Thyroid gland (tissue), 4 donors: Measurements from ENCODE around the gene PARD3B. TPM values are rescaled to one million over a fixed set of nuclear protein-coding genes. Genes with fewer than 3 reads are reported as not detected.

Experiments used
- DNase-seq, 2 donors: peaks; one replicate each; pipeline ENCODE4 v3.0.0-alpha.2; 2019
- H3K27ac ChIP-seq, 3 donors: fragments of 200-600 bp; sonication (generic); 1 replicate in 2 of 3; 2 replicates in 1 of 3; pipeline ENCODE4 v1.5.1; 2016 to 2019; ENCODE audit warnings: mild to moderate bottlenecking in 1 of 3, moderate library complexity in 1 of 3
- H3K27me3 ChIP-seq: fragments of 200-600 bp; sonication (generic); one replicate; pipeline ENCODE4 v1.5.1; 2019
- H3K36me3 ChIP-seq, 2 donors: fragments of 200-600 bp; sonication (generic); one replicate each; pipeline ENCODE4 v1.5.1; 2016 to 2019
- H3K4me1 ChIP-seq, 2 donors: fragments of 200-600 bp; sonication (generic); one replicate each; pipeline ENCODE4 v1.5.1; 2017 to 2019
- H3K4me3 ChIP-seq, 3 donors: fragments of 200-600 bp; sonication (generic); replicated peaks in 1 of 3; 1 replicate in 2 of 3; 2 replicates in 1 of 3; pipeline ENCODE4 v1.5.1; 2016; ENCODE audit warnings: mild to moderate bottlenecking in 1 of 3
- H3K9me3 ChIP-seq: fragments of 200-600 bp; sonication (generic); one replicate; pipeline ENCODE4 v1.5.1; 2017
- CTCF ChIP-seq, 6 experiments: fragments of 200-600 bp in 3 of 6; fragments of 450-650 bp in 3 of 6; sonication (generic) in 3 of 6; IDR thresholded peaks; one replicate each; pipeline ENCODE4 v1.5.1; 2016 to 2019; ENCODE audit warnings: antibody characterized with exemption in 6 of 6, mild to moderate bottlenecking in 2 of 6, inconsistent platforms in 1 of 6, moderate library complexity in 1 of 6
- POLR2A ChIP-seq, 2 donors: fragments of 450-650 bp; IDR thresholded peaks; one replicate each; pipeline ENCODE4 v1.6.1; 2017; ENCODE audit warnings: antibody characterized with exemption in 2 of 2, mild to moderate bottlenecking in 2 of 2, moderate library complexity in 1 of 2
- WGBS, 2 donors: methylation state at CpG; one replicate each; pipeline ENCODE4 v1.1.5; 2017; 5-methylcytosine and 5-hydroxymethylcytosine counted together
- intact Hi-C: fragments of 100-400 bp; cut with DNase I; formaldehyde crosslinking; loops from one replicate; pipeline ENCODE4 v1.15.1; 2023
- total RNA-seq, 4 donors: library from RNA; depleted of rRNA; stranded (reverse); fragments of >200 nt; gene quantifications; one replicate each; pipeline ENCODE4 v1.2.3, GENCODE V29; 2016

The PARD3B gene
- total RNA-seq, 4 donors from 2014 or later = 27.0 to 43.4 (median 34.6) TPM

- Histone ChIP-seq H3K4me1 (no peaks in the 10 kb centered on the region), H3K4me3 (no peak overlapping the region), H3K27ac (no peak overlapping the region), H3K9me3 (no peaks in the 10 kb centered on the region), H3K27me3 (no peaks in the 10 kb centered on the region), H3K36me3 (no peaks in the 10 kb centered on the region)
- intact Hi-C loops = no loop called here
- no peak for DNase-seq
- 91 to 94% methylated on average over 3 of the region's 3 CpGs for WGBS, 2 donors
- TF ChIP-seq CTCF (IDR thresholded peaks at IDR 0.05) (no peak), POLR2A (IDR thresholded peaks at IDR 0.05) (no peak)
These were observed 30.2 kb downstream of the PARD3B start for GRCh38 chr2:204575463-204575862.

- Histone ChIP-seq H3K4me1 (no peaks in the 10 kb centered on the region), H3K36me3 (no peaks in the 10 kb centered on the region), H3K4me3 (no peak overlapping the region), H3K27ac (no peak overlapping the region), H3K9me3 (no peaks in the 10 kb centered on the region), H3K27me3 (no peaks in the 10 kb centered on the region)
- no peak for DNase-seq
- TF ChIP-seq POLR2A (IDR thresholded peaks at IDR 0.05) (no peak), CTCF (IDR thresholded peaks at IDR 0.05) (no peak)
- whole genome bisulfite sequencing, 2 donors = 96 to 99% methylated on average over 6 of the region's 6 CpGs
- intact Hi-C loops = no loop called here
These were observed 31.2 kb downstream of the PARD3B start for GRCh38 chr2:204576362-204576979.

- WGBS, 2 donors = 91 to 96% methylated on average over 11 of the region's 11 CpGs
- TF ChIP-seq POLR2A (IDR thresholded peaks at IDR 0.05) = no peak
- TF ChIP-seq CTCF (IDR thresholded peaks at IDR 0.05) = no peak
- Histone ChIP-seq H3K27me3 (no peaks in the 10 kb centered on the region), H3K9me3 (no peaks in the 10 kb centered on the region), H3K4me3 (no peak overlapping the region), H3K4me1 (no peaks in the 10 kb centered on the region), H3K36me3 (no peaks in the 10 kb centered on the region), H3K27ac (no peak overlapping the region)
- DNase-seq = no peak
- intact Hi-C loops = no loop called here
These were observed 33.8 kb downstream of the PARD3B start for GRCh38 chr2:204578928-204579598.

- Histone ChIP-seq H3K27ac (no peak overlapping the region), H3K4me1 (no peaks in the 10 kb centered on the region), H3K27me3 (no peaks in the 10 kb centered on the region), H3K4me3 (no peak overlapping the region), H3K9me3 (no peaks in the 10 kb centered on the region), H3K36me3 (no peaks in the 10 kb centered on the region)
- no peak for DNase-seq
- TF ChIP-seq CTCF (IDR thresholded peaks at IDR 0.05) = no peak
- TF ChIP-seq POLR2A (IDR thresholded peaks at IDR 0.05) = no peak
- intact Hi-C loops = no loop called here
- 75 to 84% methylated on average over 4 of the region's 4 CpGs for WGBS, 2 donors
These were observed 36.7 kb downstream of the PARD3B start for GRCh38 chr2:204581946-204582345.

GRCh38 chr2:204583773-204584172 lies 38.5 kb downstream of the PARD3B start:
- DNase-seq = no peak

More at GRCh38 chr2:204583773-204584172, 38.5 kb downstream of the PARD3B start:
- Histone ChIP-seq H3K4me1 (no peaks in the 10 kb centered on the region), H3K9me3 (no peaks in the 10 kb centered on the region), H3K27me3 (no peaks in the 10 kb centered on the region), H3K4me3 (no peak overlapping the region), H3K36me3 (no peaks in the 10 kb centered on the region), H3K27ac (no peak overlapping the region)
- 94 to 96% methylated on average over 2 of the region's 2 CpGs for WGBS, 2 donors
- no peak for TF ChIP-seq CTCF (IDR thresholded peaks at IDR 0.05)
- no peak for TF ChIP-seq POLR2A (IDR thresholded peaks at IDR 0.05)
- intact Hi-C loops = no loop called here
